ENCODE data around the gene ST6GALNAC2. TPM values are rescaled to one million over a fixed set of nuclear protein-coding genes. Genes with fewer than 3 reads are reported as not detected.
A peak's percentile ranks its signal among the peaks of the same experiment; 100 is the strongest.
"Not testable (repeated sequence)": the region's sequence is repeated elsewhere in the genome, so short reads cannot be mapped to it uniquely, and the experiment has no call there.

ST6GALNAC2 gene
- total RNA-seq, 4 donors from 2014 or later, result 1.4 to 4.4 (median 1.6) TPM; not detected in 1

- Histone ChIP-seq H3K27me3 (no peaks in the 10 kb centered on the region), H3K27ac (peak overlapping the region in 3 of 4 donors; percentile 19 to 59 (median 51)), H3K9me3 (no peaks in the 10 kb centered on the region), H3K4me1 (peaks cover 11 to 48% (median 36%) of the 10 kb centered on the region in 4 donors), H3K4me3 (no peak overlapping the region), H3K36me3 (no peaks in the 10 kb centered on the region)
- 63 to 71% methylated on average over 2 to 5 of the region's 5 CpGs for WGBS, 2 donors (ENCODE audit: low coverage in 1 of 2)
- TF ChIP-seq POLR2A (IDR thresholded peaks at IDR 0.05) (no peak), POLR2AphosphoS5 (IDR thresholded peaks at IDR 0.05) (no peak), EP300 (IDR thresholded peaks at IDR 0.05; ENCODE audit: low read depth) (no peak), CTCF (IDR thresholded peaks at IDR 0.05) (no peak)
- in situ Hi-C loops (cut with MboI; ENCODE audit: low pct_ligation_motif_present in 1 of 4, low pct_unique_long_range_greater_than_20kb in 1 of 4, low sequenced_read_pairs in 3 of 4) (no loop called here), intact Hi-C loops (cut with DNase I; ENCODE audit: low total_unique reads) (no loop called here)
- no peak for DNase-seq
Observed at GRCh38 chr17:76561799-76562268, 23.8 kb downstream of the ST6GALNAC2 start.

GRCh38 chr17:76561332-76561731, 24.3 kb downstream of the ST6GALNAC2 start:
- Histone ChIP-seq H3K4me1 (peaks cover 16 to 53% (median 41%) of the 10 kb centered on the region in 4 donors), H3K36me3 (no peaks in the 10 kb centered on the region), H3K9me3 (no peaks in the 10 kb centered on the region), H3K27me3 (no peaks in the 10 kb centered on the region), H3K27ac (peak overlapping the region; percentile 19 to 59 (median 48)), H3K4me3 (no peak overlapping the region)
- TF ChIP-seq EP300 (IDR thresholded peaks at IDR 0.05; ENCODE audit: low read depth) (no peak), POLR2AphosphoS5 (IDR thresholded peaks at IDR 0.05) (no peak), CTCF (IDR thresholded peaks at IDR 0.05) (no peak), POLR2A (IDR thresholded peaks at IDR 0.05) (no peak)
- intact Hi-C loops (cut with DNase I; ENCODE audit: low total_unique reads) (no loop called here), in situ Hi-C loops (cut with MboI; ENCODE audit: low pct_ligation_motif_present in 1 of 4, low pct_unique_long_range_greater_than_20kb in 1 of 4, low sequenced_read_pairs in 3 of 4) (no loop called here)
- WGBS, 2 donors (ENCODE audit: low coverage in 1 of 2), result 48 to 57% methylated on average over 6 to 7 of the region's 7 CpGs
- DNase-seq, result no peak

- in situ Hi-C loops (cut with MboI; ENCODE audit: low pct_ligation_motif_present in 1 of 4, low pct_unique_long_range_greater_than_20kb in 1 of 4, low sequenced_read_pairs in 3 of 4) (no loop called here), intact Hi-C loops (cut with DNase I; ENCODE audit: low total_unique reads) (no loop called here)
- peaks cover 16 to 53% (median 41%) of the 10 kb centered on the region in 4 donors for H3K4me1 ChIP-seq
- no peaks in the 10 kb centered on the region for H3K9me3 ChIP-seq
- H3K27ac ChIP-seq, result peak overlapping the region; percentile 19 to 59 (median 48)
- no peaks in the 10 kb centered on the region for H3K36me3 ChIP-seq
- WGBS, 2 donors (ENCODE audit: low coverage in 1 of 2), result 43 to 69% methylated on average over 4 to 6 of the region's 6 CpGs
- TF ChIP-seq POLR2AphosphoS5 (IDR thresholded peaks at IDR 0.05) (no peak), EP300 (IDR thresholded peaks at IDR 0.05; ENCODE audit: low read depth) (no peak), CTCF (IDR thresholded peaks at IDR 0.05) (no peak), POLR2A (IDR thresholded peaks at IDR 0.05) (no peak)
- no peak for DNase-seq
- no peak overlapping the region for H3K4me3 ChIP-seq
- no peaks in the 10 kb centered on the region for H3K27me3 ChIP-seq
Observed at GRCh38 chr17:76560877-76561221, 24.8 kb downstream of the ST6GALNAC2 start.

- DNase-seq, result no peak
- peak overlapping the region; percentile 19 to 59 (median 48) for H3K27ac ChIP-seq
- no peaks in the 10 kb centered on the region for H3K9me3 ChIP-seq
- WGBS, 2 donors (ENCODE audit: low coverage in 1 of 2), result 79% methylated on average over 7 to 10 of the region's 10 CpGs
- intact Hi-C loops (cut with DNase I; ENCODE audit: low total_unique reads) (no loop called here), in situ Hi-C loops (cut with MboI; ENCODE audit: low pct_ligation_motif_present in 1 of 4, low pct_unique_long_range_greater_than_20kb in 1 of 4, low sequenced_read_pairs in 3 of 4) (no loop called here)
- H3K27me3 ChIP-seq, result no peaks in the 10 kb centered on the region
- TF ChIP-seq CTCF (IDR thresholded peaks at IDR 0.05) (no peak), POLR2AphosphoS5 (IDR thresholded peaks at IDR 0.05) (no peak), POLR2A (IDR thresholded peaks at IDR 0.05) (no peak), EP300 (IDR thresholded peaks at IDR 0.05; ENCODE audit: low read depth) (no peak)
- no peaks in the 10 kb centered on the region for H3K36me3 ChIP-seq
- H3K4me3 ChIP-seq, result no peak overlapping the region
- H3K4me1 ChIP-seq, result peaks cover 16 to 53% (median 41%) of the 10 kb centered on the region in 4 donors
Observed at GRCh38 chr17:76560036-76560876, 25.4 kb downstream of the ST6GALNAC2 start.

- DNase-seq; H3K4me3 ChIP-seq; H3K36me3 ChIP-seq; H3K27me3 ChIP-seq; in situ Hi-C loops (cut with MboI; ENCODE audit: low pct_ligation_motif_present in 1 of 4, low pct_unique_long_range_greater_than_20kb in 1 of 4, low sequenced_read_pairs in 3 of 4); intact Hi-C loops (cut with DNase I; ENCODE audit: low total_unique reads); H3K9me3 ChIP-seq: not testable (repeated sequence)
- 84 to 100% methylated on average over 2 to 7 of the region's 7 CpGs for WGBS, 2 donors (ENCODE audit: low coverage in 1 of 2)
- H3K27ac ChIP-seq, result peak overlapping the region in 2 of 4 donors; percentile 5 to 44
- peaks cover 16 to 53% (median 41%) of the 10 kb centered on the region in 4 donors for H3K4me1 ChIP-seq
Observed at GRCh38 chr17:76559460-76559859, 26.2 kb downstream of the ST6GALNAC2 start.
